T-helper 2 cell treated with Interferon-gamma antibody and Interleukin-4, amounts not matched to agents 5 μg/mL and 100 μg/mL, for 36 hours (primary cell): ENCODE data around the gene REEP2.

Experiments used
- DNase-seq: peaks from one replicate; pipeline ENCODE4 v3.0.0; 2021; ENCODE audit warnings: low spot score
- H3K27ac Mint-ChIP-seq: one replicate; pipeline ENCODE4 v1.8.0; 2021; ENCODE audit warnings: mild to moderate bottlenecking, mixed read lengths
- H3K27me3 Mint-ChIP-seq: one replicate; pipeline ENCODE4 v1.8.0; 2021; ENCODE audit warnings: low read depth, mixed read lengths
- H3K36me3 Mint-ChIP-seq: one replicate; pipeline ENCODE4 v1.8.0; 2021; ENCODE audit warnings: low read depth, mixed read lengths
- H3K4me1 Mint-ChIP-seq: one replicate; pipeline ENCODE4 v1.8.0; 2021; ENCODE audit warnings: low read depth, mixed read lengths
- H3K4me3 Mint-ChIP-seq: one replicate; pipeline ENCODE4 v1.8.0; 2022; ENCODE audit warnings: mild to moderate bottlenecking, moderate library complexity, mixed read lengths
- H3K9me3 Mint-ChIP-seq: one replicate; pipeline ENCODE4 v1.8.0; 2021; ENCODE audit warnings: mixed read lengths

REEP2 gene

DNA sequence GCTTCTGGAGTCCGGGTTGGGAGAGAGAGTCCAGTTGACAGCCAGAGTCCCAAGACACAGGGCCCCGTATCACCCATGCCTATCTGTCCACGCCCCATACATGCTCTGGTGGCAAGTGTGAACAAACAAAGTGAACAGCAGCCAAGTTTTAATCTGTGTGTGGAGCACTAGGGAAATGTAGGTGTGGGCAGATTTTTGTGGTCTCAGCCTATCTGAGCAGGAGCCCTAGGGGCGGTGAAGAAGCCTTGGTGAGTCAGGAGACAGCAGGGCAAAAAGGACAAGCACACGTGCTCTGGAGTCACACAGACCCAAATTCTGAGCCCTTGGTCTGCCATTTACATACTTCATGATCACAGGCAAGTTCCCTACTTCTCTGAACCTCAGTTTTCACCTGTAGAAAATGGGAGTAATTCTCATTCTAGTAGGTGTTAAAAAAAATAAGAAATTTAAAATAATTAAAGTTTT lies 49.7 kb downstream of the REEP2 start:
- Mint-ChIP-seq H3K36me3 (no peaks in the 10 kb centered on the region), H3K4me1 (peaks cover 5% of the 10 kb centered on the region), H3K9me3 (no peaks in the 10 kb centered on the region), H3K4me3 (no peak overlapping the region), H3K27me3 (peaks cover 41% of the 10 kb centered on the region), H3K27ac (no peak overlapping the region)
- no peak for DNase-seq

DNA sequence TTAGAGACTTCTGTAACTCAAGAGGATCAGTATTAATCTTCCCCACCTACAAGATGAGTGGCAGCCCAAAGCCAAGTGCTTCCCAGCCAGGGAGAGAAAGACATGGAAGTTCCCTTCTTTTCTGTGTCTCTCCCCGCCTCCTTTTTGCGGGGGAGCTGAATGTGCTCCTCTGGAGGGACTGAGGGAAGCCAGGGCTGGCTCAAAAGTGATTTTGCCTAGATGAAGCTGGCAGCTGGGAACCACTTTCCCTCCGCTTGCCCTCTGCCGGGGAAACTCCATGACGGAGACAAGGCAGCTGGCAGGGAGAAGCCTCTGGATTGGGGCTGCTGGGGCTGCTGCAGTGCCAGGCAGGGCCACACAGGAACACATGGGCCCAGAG lies 50.8 kb downstream of the REEP2 start:
- no peak for DNase-seq
- Mint-ChIP-seq H3K4me1 (peaks cover 5% of the 10 kb centered on the region), H3K27ac (no peak overlapping the region), H3K36me3 (no peaks in the 10 kb centered on the region), H3K27me3 (peaks cover 39% of the 10 kb centered on the region), H3K4me3 (no peak overlapping the region), H3K9me3 (no peaks in the 10 kb centered on the region)

GRCh38 chr5:138490648-138491283 lies 51.9 kb downstream of the REEP2 start:
- Mint-ChIP-seq H3K36me3 (no peaks in the 10 kb centered on the region), H3K4me3 (peak overlapping the region; percentile 41), H3K9me3 (no peaks in the 10 kb centered on the region), H3K4me1 (peaks cover 5% of the 10 kb centered on the region), H3K27me3 (peaks cover 37% of the 10 kb centered on the region), H3K27ac (no peak overlapping the region)
- DNase-seq, result no peak

GRCh38 chr5:138491284-138491648 lies 52.4 kb downstream of the REEP2 start:
- no peaks in the 10 kb centered on the region for H3K9me3 Mint-ChIP-seq
- no peak overlapping the region for H3K27ac Mint-ChIP-seq
- no peaks in the 10 kb centered on the region for H3K36me3 Mint-ChIP-seq
- H3K27me3 Mint-ChIP-seq, result peaks cover 37% of the 10 kb centered on the region
- H3K4me1 Mint-ChIP-seq, result peaks cover 5% of the 10 kb centered on the region
- peak overlapping the region; percentile 41 for H3K4me3 Mint-ChIP-seq
- no peak for DNase-seq

DNA sequence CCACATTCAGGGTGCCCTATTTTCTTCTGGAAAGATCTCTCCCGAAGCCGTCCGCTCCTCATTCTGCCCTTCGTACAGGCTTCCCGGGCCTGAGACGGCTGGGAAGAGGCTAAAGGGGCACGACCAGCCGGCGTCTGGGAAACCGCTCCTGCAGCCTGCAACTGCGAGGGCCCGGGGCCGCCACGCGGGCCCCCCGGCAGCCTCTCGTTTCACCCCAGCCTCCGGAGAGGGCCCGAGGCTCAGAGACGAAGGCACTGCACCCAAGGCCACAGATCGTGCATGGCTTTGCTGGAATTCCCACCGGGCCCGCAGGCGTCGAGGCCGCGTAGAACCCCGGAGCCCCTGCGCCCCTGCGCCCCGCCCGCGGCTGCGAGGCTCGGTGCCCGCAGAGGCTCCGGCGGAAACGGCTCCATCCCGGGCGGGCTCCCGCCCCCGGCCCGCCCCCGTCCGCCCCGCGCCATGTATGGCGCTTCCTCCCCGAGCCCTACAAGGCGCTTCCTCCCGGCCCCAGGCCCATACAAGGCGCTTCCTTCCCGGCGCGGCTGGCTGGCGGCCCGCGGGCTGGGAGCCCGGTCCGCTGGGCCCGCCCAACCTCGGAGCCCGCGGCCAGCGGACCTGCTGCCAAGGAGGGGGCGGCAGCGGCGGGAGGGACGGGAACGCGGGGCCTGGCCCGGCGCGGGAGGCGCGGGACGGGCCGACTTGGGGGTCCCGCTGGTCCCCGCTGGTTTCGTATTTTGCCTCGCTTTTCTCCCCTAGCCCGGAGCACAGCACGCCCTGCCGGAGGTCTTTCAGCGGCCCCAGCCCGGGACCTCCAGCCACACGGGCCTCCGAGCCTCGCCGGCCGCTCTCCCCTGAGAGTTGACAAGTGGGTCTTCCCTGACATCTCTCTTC lies 53.1 kb downstream of the REEP2 start:
- H3K27me3 Mint-ChIP-seq, result peaks cover 34% of the 10 kb centered on the region
- no peaks in the 10 kb centered on the region for H3K36me3 Mint-ChIP-seq
- H3K4me1 Mint-ChIP-seq, result peaks cover 5% of the 10 kb centered on the region
- DNase-seq, result peak; percentile 83
- no peaks in the 10 kb centered on the region for H3K9me3 Mint-ChIP-seq
- H3K4me3 Mint-ChIP-seq, result peak overlapping the region; percentile 91
- peak overlapping the region; percentile 80 for H3K27ac Mint-ChIP-seq

- Mint-ChIP-seq H3K27me3 (peaks cover 34% of the 10 kb centered on the region), H3K4me3 (peak overlapping the region; percentile 91), H3K9me3 (no peaks in the 10 kb centered on the region), H3K4me1 (peaks cover 5% of the 10 kb centered on the region), H3K36me3 (no peaks in the 10 kb centered on the region), H3K27ac (peak overlapping the region; percentile 80)
- no peak for DNase-seq
Measured at GRCh38 chr5:138492560-138493045, 53.7 kb downstream of the REEP2 start.

DNA sequence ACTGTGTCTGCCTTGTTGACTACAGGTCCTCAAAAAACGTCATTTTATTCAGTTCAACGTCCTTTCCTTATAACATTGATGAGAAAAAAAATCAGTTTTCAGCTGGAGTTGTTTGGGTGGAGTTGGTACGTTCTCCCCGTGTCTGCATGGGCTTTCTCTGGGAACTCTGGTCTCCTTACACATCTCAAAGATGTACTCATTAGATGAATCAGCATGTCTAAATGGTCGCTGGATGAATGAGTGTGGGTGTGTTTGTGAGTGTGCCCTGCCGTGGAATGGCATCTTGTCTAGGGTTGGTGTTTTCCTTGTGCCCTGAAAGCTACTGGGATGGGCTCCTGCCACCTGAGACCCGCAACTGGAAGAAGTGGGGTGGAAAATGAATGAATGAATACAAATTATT lies 56.5 kb downstream of the REEP2 start:
- H3K4me1 Mint-ChIP-seq, result peaks cover 5% of the 10 kb centered on the region
- H3K36me3 Mint-ChIP-seq, result no peaks in the 10 kb centered on the region
- no peaks in the 10 kb centered on the region for H3K9me3 Mint-ChIP-seq
- H3K4me3 Mint-ChIP-seq, result no peak overlapping the region
- DNase-seq, result no peak
- H3K27ac Mint-ChIP-seq, result no peak overlapping the region
- peaks cover 16% of the 10 kb centered on the region for H3K27me3 Mint-ChIP-seq
